Ascending aorta (tissue), 2 donors: Measurements from ENCODE around the gene SMAP2. TPM values are rescaled to one million over a fixed set of nuclear protein-coding genes. Genes with fewer than 3 reads are reported as not detected.

Experiments used
- DNase-seq, 2 donors: peaks; one replicate each; pipeline ENCODE4 v3.0.0-alpha.2; 2019; ENCODE audit warnings: low spot score in 2 of 2
- H3K27ac ChIP-seq, 2 donors: fragments of 200-600 bp; sonication (generic); one replicate each; pipeline ENCODE4 v1.5.1; 2016 to 2017; ENCODE audit warnings: mild to moderate bottlenecking in 1 of 2
- H3K27me3 ChIP-seq: fragments of 200-600 bp; sonication (generic); one replicate; pipeline ENCODE4 v1.5.1; 2017
- H3K36me3 ChIP-seq, 2 donors: fragments of 200-600 bp; sonication (generic); one replicate each; pipeline ENCODE4 v1.5.1; 2016
- H3K4me1 ChIP-seq, 2 donors: fragments of 200-600 bp; sonication (generic); one replicate each; pipeline ENCODE4 v1.5.1; 2016 to 2017; ENCODE audit warnings: mild to moderate bottlenecking in 1 of 2
- H3K4me3 ChIP-seq, 2 donors: fragments of 200-600 bp; sonication (generic); one replicate each; pipeline ENCODE4 v1.5.1; 2016 to 2017; ENCODE audit warnings: mild to moderate bottlenecking in 1 of 2
- H3K9me3 ChIP-seq, 2 donors: fragments of 200-600 bp; sonication (generic); one replicate each; pipeline ENCODE4 v1.5.1; 2016
- intact Hi-C: fragments of 100-400 bp; cut with DNase I; formaldehyde crosslinking; loops from one replicate; pipeline ENCODE4 v1.15.1; 2023
- total RNA-seq: library from RNA; depleted of rRNA; stranded (reverse); fragments of >200 nt; gene quantifications from one replicate; pipeline ENCODE4 v1.1.0, GENCODE V29; 2016
- TF ChIP-seq, protein P1 (sequence below), 3 experiments: fragments of 200-600 bp in 2 of 3; fragments of 450-650 bp in 1 of 3; sonication (generic) in 2 of 3; IDR thresholded peaks; one replicate each; pipeline ENCODE4 v1.5.1; 2016 to 2019; ENCODE audit warnings: antibody characterized with exemption in 3 of 3, mild to moderate bottlenecking in 1 of 3, moderate library complexity in 1 of 3

The SMAP2 gene
- total RNA-seq, 1 donor from 2014 or later: 33.5 TPM

DNA sequence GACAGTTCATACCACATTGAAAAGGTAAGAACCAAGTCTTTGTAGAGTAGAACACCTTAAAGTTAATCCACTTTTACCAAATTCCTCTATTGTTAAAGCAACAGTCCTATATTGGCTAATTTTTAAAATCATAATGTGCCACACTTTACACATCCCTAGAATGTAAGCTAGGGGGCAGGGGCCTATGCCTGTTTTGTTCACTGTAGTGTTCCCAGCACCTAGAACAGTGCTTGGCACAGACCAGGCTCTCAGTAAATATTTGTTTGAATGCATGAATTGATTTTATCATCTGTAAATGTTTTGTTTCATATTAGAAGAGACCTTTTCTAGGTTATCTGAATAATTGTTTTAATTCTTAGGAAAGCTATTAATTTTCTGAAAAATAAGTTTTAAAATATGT is 9.1 kb downstream of the SMAP2 start:
- H3K27ac ChIP-seq: peak overlapping the region in 1 of 2 donors; percentile 52
- H3K4me3 ChIP-seq: no peak overlapping the region
- H3K36me3 ChIP-seq: no peaks in the 10 kb centered on the region
- no peak for DNase-seq
- intact Hi-C loops: no loop called here
- TF ChIP-seq, protein P1, sequence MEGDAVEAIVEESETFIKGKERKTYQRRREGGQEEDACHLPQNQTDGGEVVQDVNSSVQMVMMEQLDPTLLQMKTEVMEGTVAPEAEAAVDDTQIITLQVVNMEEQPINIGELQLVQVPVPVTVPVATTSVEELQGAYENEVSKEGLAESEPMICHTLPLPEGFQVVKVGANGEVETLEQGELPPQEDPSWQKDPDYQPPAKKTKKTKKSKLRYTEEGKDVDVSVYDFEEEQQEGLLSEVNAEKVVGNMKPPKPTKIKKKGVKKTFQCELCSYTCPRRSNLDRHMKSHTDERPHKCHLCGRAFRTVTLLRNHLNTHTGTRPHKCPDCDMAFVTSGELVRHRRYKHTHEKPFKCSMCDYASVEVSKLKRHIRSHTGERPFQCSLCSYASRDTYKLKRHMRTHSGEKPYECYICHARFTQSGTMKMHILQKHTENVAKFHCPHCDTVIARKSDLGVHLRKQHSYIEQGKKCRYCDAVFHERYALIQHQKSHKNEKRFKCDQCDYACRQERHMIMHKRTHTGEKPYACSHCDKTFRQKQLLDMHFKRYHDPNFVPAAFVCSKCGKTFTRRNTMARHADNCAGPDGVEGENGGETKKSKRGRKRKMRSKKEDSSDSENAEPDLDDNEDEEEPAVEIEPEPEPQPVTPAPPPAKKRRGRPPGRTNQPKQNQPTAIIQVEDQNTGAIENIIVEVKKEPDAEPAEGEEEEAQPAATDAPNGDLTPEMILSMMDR (IDR thresholded peaks at IDR 0.05): no peak
- peaks cover 0 to 9% of the 10 kb centered on the region in 2 donors for H3K4me1 ChIP-seq
- H3K27me3 ChIP-seq: no peaks in the 10 kb centered on the region
- H3K9me3 ChIP-seq: no peaks in the 10 kb centered on the region

GRCh38 chr1:40383095-40383487 is 9.6 kb downstream of the SMAP2 start:
- Histone ChIP-seq H3K9me3 (no peaks in the 10 kb centered on the region), H3K27ac (peak overlapping the region; percentile 52 to 79), H3K36me3 (no peaks in the 10 kb centered on the region), H3K4me1 (peaks cover 0 to 9% of the 10 kb centered on the region in 2 donors), H3K4me3 (no peak overlapping the region), H3K27me3 (no peaks in the 10 kb centered on the region)
- TF ChIP-seq, protein P1 (IDR thresholded peaks at IDR 0.05): no peak
- no peak for DNase-seq
- intact Hi-C loops: no loop called here

GRCh38 chr1:40383488-40384412 is 10.2 kb downstream of the SMAP2 start:
- Histone ChIP-seq H3K4me1 (peaks cover 0 to 9% of the 10 kb centered on the region in 2 donors), H3K9me3 (no peaks in the 10 kb centered on the region), H3K27ac (peak overlapping the region; percentile 52 to 79), H3K4me3 (no peak overlapping the region), H3K27me3 (no peaks in the 10 kb centered on the region), H3K36me3 (peaks cover 0 to 1% of the 10 kb centered on the region in 2 donors)
- TF ChIP-seq, protein P1 (IDR thresholded peaks at IDR 0.05): no peak
- intact Hi-C loops: no loop called here
- no peak for DNase-seq

DNA sequence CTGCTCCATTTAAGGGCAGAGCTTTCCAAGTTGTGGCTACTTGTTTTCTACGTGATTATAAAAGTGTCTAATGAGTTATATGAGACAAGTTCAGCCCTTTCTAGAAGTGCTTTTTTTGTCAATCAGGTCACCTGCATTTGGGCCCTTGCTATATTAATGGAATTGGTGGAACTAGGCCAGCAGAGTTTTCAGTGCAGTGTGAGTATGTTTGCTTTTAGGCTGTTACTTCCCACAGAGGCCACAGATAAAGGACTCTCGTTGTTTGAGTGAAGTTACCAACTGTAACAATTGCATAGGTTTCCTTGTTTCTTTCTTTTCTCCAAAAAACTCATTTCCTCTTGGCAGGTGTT is 10.9 kb downstream of the SMAP2 start:
- peaks cover 0 to 9% of the 10 kb centered on the region in 2 donors for H3K4me1 ChIP-seq
- no peaks in the 10 kb centered on the region for H3K9me3 ChIP-seq
- H3K27me3 ChIP-seq: no peaks in the 10 kb centered on the region
- peaks cover 0 to 4% of the 10 kb centered on the region in 2 donors for H3K36me3 ChIP-seq
- no peak overlapping the region for H3K4me3 ChIP-seq
- DNase-seq: no peak
- TF ChIP-seq, protein P1 (IDR thresholded peaks at IDR 0.05): no peak
- peak overlapping the region; percentile 52 to 79 for H3K27ac ChIP-seq
- intact Hi-C loops: no loop called here

- Histone ChIP-seq H3K4me3 (no peak overlapping the region), H3K9me3 (no peaks in the 10 kb centered on the region), H3K27ac (peak overlapping the region; percentile 47 to 79), H3K27me3 (no peaks in the 10 kb centered on the region), H3K4me1 (peaks cover 0 to 9% of the 10 kb centered on the region in 2 donors), H3K36me3 (peaks cover 0 to 4% of the 10 kb centered on the region in 2 donors)
- no peak for DNase-seq
- intact Hi-C loops: no loop called here
- TF ChIP-seq, protein P1 (IDR thresholded peaks at IDR 0.05): no peak
Measured at GRCh38 chr1:40384887-40385286, 11.4 kb downstream of the SMAP2 start.
